Gastroesophageal sphincter (tissue), 4 donors: ENCODE results near the gene ANKRD13D. TPM values are rescaled to one million over a fixed set of nuclear protein-coding genes. Genes with fewer than 3 reads are reported as not detected.
A peak's percentile ranks its signal among the peaks of the same experiment; 100 is the strongest.

ENCODE experiments used
- ATAC-seq: fragments of 150-250 bp; one replicate; pipeline ENCODE4 v1.9.1; 2016; ENCODE audit warnings: mild to moderate bottlenecking, moderate library complexity
- H3K27ac ChIP-seq, 4 donors: fragments of 200-600 bp; sonication (generic) in 3 of 4; 1 replicate in 3 of 4; 2 replicates in 1 of 4; pipeline ENCODE4 v1.5.1; 2016 to 2019
- H3K27me3 ChIP-seq: fragments of 200-600 bp; sonication (generic); one replicate; pipeline ENCODE4 v1.5.1; 2019
- H3K36me3 ChIP-seq, 2 donors: fragments of 200-600 bp; sonication (generic); one replicate each; pipeline ENCODE4 v1.5.1; 2019; ENCODE audit warnings: control low read depth in 1 of 2
- H3K4me1 ChIP-seq, 3 donors: fragments of 200-600 bp; sonication (generic); 1 replicate in 2 of 3; 2 replicates in 1 of 3; pipeline ENCODE4 v1.5.1; 2016 to 2019; ENCODE audit warnings: control low read depth in 2 of 3
- H3K4me3 ChIP-seq, 2 donors: fragments of 200-600 bp; sonication (generic); one replicate each; pipeline ENCODE4 v1.5.1; 2019; ENCODE audit warnings: mild to moderate bottlenecking in 1 of 2, moderate library complexity in 1 of 2
- H3K9me3 ChIP-seq, 3 donors: fragments of 200-600 bp; sonication (generic); one replicate each; pipeline ENCODE4 v1.5.1; 2017 to 2019; ENCODE audit warnings: control low read depth in 2 of 3
- EP300 ChIP-seq: sonication (generic); formaldehyde crosslinking; IDR thresholded peaks from one replicate; pipeline ENCODE4 v1.6.1; 2017; ENCODE audit warnings: antibody characterized with exemption, mild to moderate bottlenecking
- POLR2A ChIP-seq, 2 donors: fragments of 450-650 bp; IDR thresholded peaks; one replicate each; pipeline ENCODE4 v1.6.1; 2017; ENCODE audit warnings: antibody characterized with exemption in 2 of 2, mild to moderate bottlenecking in 2 of 2, moderate library complexity in 1 of 2
- POLR2AphosphoS5 ChIP-seq: sonication (generic); formaldehyde crosslinking; IDR thresholded peaks from one replicate; pipeline ENCODE4 v1.6.1; 2017; ENCODE audit warnings: antibody characterized with exemption
- WGBS, 2 donors: methylation state at CpG; one replicate each; pipeline ENCODE4 v1.1.5; 2018; ENCODE audit warnings: low coverage in 1 of 2; 5-methylcytosine and 5-hydroxymethylcytosine counted together
- total RNA-seq, 4 donors: library from RNA; depleted of rRNA; stranded (reverse); fragments of >200 nt; gene quantifications; one replicate each; pipeline ENCODE4 v1.1.0, GENCODE V29; 2016
- TF ChIP-seq, protein P1 (sequence below), 4 experiments: fragments of 200-600 bp in 2 of 4; fragments of 450-650 bp in 2 of 4; sonication (generic) in 1 of 4; IDR thresholded peaks; one replicate each; pipeline ENCODE4 v1.5.1; 2017 to 2019; ENCODE audit warnings: antibody characterized with exemption in 4 of 4, mild to moderate bottlenecking in 2 of 4, moderate library complexity in 2 of 4

The ANKRD13D gene
- total RNA-seq, 4 donors from 2014 or later: 25.6 to 61.6 (median 32.3) TPM

DNA sequence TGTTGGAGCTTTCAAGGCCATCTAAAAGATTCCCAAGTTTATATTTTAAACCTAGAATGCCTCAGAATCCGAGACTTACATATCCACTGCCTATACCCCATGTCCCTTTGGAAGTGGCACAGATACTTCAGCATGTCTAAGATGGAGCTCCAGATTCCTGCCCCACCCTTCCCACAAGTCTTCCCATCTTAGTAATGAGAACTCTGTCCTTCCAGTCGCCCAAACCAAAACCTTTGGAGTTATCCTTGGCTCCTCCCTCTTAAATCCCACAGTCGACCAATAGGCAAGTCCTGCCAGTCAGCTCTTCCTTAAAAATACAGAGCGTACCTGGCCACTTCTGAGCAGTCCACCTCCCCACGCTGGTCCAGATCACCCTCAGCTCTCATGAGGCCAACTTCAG lies 59.9 kb downstream of the ANKRD13D start:
- Histone ChIP-seq H3K27ac (peak overlapping the region in 2 of 4 donors; percentile 17 to 35), H3K27me3 (no peaks in the 10 kb centered on the region), H3K4me3 (no peak overlapping the region), H3K9me3 (no peaks in the 10 kb centered on the region), H3K4me1 (peaks cover 0 to 30% (median 20%) of the 10 kb centered on the region in 3 donors), H3K36me3 (no peaks in the 10 kb centered on the region)
- ATAC-seq: no peak
- WGBS, 2 donors: 54 to 63% methylated on average over 4 to 5 of the region's 5 CpGs
- TF ChIP-seq, protein P1, sequence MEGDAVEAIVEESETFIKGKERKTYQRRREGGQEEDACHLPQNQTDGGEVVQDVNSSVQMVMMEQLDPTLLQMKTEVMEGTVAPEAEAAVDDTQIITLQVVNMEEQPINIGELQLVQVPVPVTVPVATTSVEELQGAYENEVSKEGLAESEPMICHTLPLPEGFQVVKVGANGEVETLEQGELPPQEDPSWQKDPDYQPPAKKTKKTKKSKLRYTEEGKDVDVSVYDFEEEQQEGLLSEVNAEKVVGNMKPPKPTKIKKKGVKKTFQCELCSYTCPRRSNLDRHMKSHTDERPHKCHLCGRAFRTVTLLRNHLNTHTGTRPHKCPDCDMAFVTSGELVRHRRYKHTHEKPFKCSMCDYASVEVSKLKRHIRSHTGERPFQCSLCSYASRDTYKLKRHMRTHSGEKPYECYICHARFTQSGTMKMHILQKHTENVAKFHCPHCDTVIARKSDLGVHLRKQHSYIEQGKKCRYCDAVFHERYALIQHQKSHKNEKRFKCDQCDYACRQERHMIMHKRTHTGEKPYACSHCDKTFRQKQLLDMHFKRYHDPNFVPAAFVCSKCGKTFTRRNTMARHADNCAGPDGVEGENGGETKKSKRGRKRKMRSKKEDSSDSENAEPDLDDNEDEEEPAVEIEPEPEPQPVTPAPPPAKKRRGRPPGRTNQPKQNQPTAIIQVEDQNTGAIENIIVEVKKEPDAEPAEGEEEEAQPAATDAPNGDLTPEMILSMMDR (IDR thresholded peaks at IDR 0.05): no peak
- no peak for TF ChIP-seq EP300
- TF ChIP-seq POLR2A (IDR thresholded peaks at IDR 0.05): no peak
- TF ChIP-seq POLR2AphosphoS5: no peak

DNA sequence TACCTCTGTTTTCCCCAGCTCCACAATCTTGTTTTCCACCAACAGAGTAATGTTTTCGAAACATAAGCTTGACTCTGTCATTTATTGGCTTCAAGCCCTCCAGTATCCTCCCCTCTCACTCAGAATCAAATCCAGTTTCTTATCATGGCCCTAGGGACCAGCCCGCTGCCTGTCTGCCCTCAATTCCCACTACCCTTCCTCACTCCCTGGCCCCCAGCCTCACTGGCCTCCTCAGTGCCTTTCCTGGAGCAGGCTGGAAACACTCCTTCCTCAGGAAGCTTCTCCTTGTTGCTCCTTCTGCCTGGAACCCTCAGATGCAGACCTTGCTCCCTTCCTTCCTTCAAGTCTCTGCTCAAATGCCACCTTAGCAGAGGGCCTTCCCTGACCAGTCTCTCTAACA lies 60.4 kb downstream of the ANKRD13D start:
- H3K27ac ChIP-seq: peak overlapping the region in 2 of 4 donors; percentile 17 to 35
- TF ChIP-seq EP300 (no peak), POLR2A (IDR thresholded peaks at IDR 0.05) (no peak)
- TF ChIP-seq, protein P1 (IDR thresholded peaks at IDR 0.05): no peak
- 100% methylated on average over 1 of the region's 2 CpGs for WGBS, 2 donors

DNA sequence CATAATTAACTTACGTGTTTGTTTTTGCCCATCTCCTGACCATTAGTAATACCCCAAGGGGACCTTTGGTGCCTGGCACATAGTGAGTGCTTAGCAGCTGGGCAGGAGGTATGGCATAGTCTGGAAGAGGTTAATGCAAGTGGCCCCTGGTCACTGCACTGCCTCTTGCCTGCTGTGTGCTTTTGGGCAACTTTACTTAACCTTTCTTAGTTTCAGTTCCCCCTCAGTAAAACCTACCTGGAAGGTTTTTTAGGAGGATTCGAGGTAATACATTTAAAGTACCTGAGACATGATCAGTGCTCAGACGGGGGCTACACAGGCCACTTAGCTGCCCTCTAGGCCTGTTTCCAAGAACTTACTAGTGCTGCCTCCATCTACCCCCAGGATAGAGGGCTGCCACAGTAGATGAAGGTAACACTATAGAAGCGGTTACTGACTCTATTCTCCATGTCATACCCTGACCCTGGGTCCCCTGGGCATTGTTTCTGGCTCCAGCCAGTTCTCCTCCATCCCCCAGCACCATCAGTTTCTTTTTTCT lies 60.9 kb downstream of the ANKRD13D start:
- no peak overlapping the region for H3K4me3 ChIP-seq
- ATAC-seq: no peak
- TF ChIP-seq, protein P1 (IDR thresholded peaks at IDR 0.05): no peak
- TF ChIP-seq EP300: no peak
- no peak for TF ChIP-seq POLR2AphosphoS5
- no peak for TF ChIP-seq POLR2A (IDR thresholded peaks at IDR 0.05)
- H3K27ac ChIP-seq: peak overlapping the region in 1 of 4 donors; percentile 17
- WGBS, 2 donors: 75 to 80% methylated on average over 3 to 4 of the region's 4 CpGs
- H3K9me3 ChIP-seq: no peaks in the 10 kb centered on the region
- no peaks in the 10 kb centered on the region for H3K36me3 ChIP-seq
- H3K27me3 ChIP-seq: no peaks in the 10 kb centered on the region
- H3K4me1 ChIP-seq: peaks cover 3 to 39% (median 30%) of the 10 kb centered on the region in 3 donors

More for the DNA sequence above, 60.4 kb downstream of the ANKRD13D start:
- no peak for ATAC-seq
- H3K4me3 ChIP-seq: no peak overlapping the region
- H3K36me3 ChIP-seq: no peaks in the 10 kb centered on the region
- H3K9me3 ChIP-seq: no peaks in the 10 kb centered on the region
- H3K4me1 ChIP-seq: peaks cover 0 to 34% (median 24%) of the 10 kb centered on the region in 3 donors
- no peaks in the 10 kb centered on the region for H3K27me3 ChIP-seq

DNA sequence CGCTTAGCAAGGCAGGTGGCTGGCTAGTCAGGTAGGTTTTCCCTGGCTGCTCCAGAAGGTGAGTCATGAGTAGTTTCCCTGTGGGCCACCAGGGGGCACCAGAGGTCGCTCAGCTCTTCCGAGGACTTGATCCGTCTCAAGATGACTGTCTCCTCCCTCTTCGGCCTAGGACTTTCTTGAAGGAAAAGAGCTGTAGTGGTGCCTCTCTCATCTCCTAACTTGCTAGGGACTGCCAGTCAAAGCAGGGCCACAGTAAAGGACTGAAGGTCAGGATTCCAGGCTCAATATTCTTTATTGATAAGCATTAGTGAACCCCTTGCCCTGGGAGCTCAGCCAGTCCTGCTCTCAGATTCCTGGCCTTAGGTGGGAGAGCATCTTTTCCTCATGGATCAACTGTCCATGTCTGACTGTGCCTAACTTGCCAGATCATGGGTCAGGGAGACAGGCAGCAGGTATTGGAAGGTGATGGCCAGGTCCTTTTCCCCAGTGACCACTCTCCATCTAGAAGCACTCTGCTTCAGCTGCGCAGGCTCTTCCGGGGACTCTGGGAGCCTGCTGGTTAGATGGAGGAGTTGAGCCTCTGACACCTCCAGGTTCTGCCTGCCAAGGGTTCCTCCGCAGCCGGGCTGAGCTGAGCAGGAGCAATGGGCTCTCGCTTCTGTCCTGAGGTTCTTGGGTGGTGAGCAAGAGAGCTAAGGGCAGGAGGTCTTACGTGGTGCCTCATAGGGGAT lies 62.3 kb downstream of the ANKRD13D start:
- no peak for ATAC-seq
- peak overlapping the region; percentile 16 to 99 (median 94) for H3K27ac ChIP-seq
- H3K9me3 ChIP-seq: no peaks in the 10 kb centered on the region
- peaks cover 6 to 54% (median 44%) of the 10 kb centered on the region in 3 donors for H3K4me1 ChIP-seq
- 0% methylated on average over 2 of the region's 11 CpGs; no CpG with 5 or more reads in 1 of the 2 donors for WGBS, 2 donors
- H3K27me3 ChIP-seq: no peaks in the 10 kb centered on the region
- H3K36me3 ChIP-seq: no peaks in the 10 kb centered on the region
- TF ChIP-seq, protein P1 (IDR thresholded peaks at IDR 0.05): peak in 3 of 4 experiments; percentile 87 to 94 (median 93)
- no peak for TF ChIP-seq EP300
- peak overlapping the region in 1 of 2 donors; percentile 80 for H3K4me3 ChIP-seq

Other genes starting within 250 kb of the ANKRD13D start
- 10 to 100 TPM; 12.4 to 29.7 (median 23.6) TPM for gene RHOD, start 232.5 kb upstream of the ANKRD13D start, total RNA-seq
- 10 to 100 TPM; 35.4 to 68.0 (median 48.3) TPM for gene KDM2A, start 170.0 kb upstream of the ANKRD13D start, total RNA-seq
- gene GRK2, start 22.8 kb upstream of the ANKRD13D start, total RNA-seq: 10 to 100 TPM; 44.0 to 76.9 (median 64.8) TPM
- gene SSH3, start 14.2 kb downstream of the ANKRD13D start, total RNA-seq: 10 to 100 TPM; 33.9 to 58.4 (median 41.9) TPM
- gene POLD4, start 64.2 kb downstream of the ANKRD13D start, total RNA-seq: 10 to 100 TPM; 65.7 to 87.3 (median 74.4) TPM
- gene CLCF1, start 84.3 kb downstream of the ANKRD13D start, total RNA-seq: 10 to 100 TPM in 1 of 4 donors, 1 to 10 TPM in 3; 6.1 to 21.7 (median 9.4) TPM
- gene RAD9A, start 102.7 kb downstream of the ANKRD13D start, total RNA-seq: 10 to 100 TPM in 2 of 4 donors, 1 to 10 TPM in 2; 8.5 to 16.0 (median 11.1) TPM
- 10 to 100 TPM; 49.9 to 78.6 (median 63.4) TPM for gene PPP1CA, start 112.6 kb downstream of the ANKRD13D start, total RNA-seq
- 1 to 10 TPM in 3 of 4 donors, under 1 TPM in 1; 0.30 to 2.0 (median 1.5) TPM for gene TBC1D10C, start 114.8 kb downstream of the ANKRD13D start, total RNA-seq
- 1 to 10 TPM in 3 of 4 donors, under 1 TPM in 1; 0.73 to 3.3 (median 1.6) TPM for gene CARNS1, start 126.4 kb downstream of the ANKRD13D start, total RNA-seq
- gene RPS6KB2, start 139.2 kb downstream of the ANKRD13D start, total RNA-seq: 10 to 100 TPM; 35.8 to 49.7 (median 45.6) TPM
- 1 to 10 TPM; 3.5 to 6.4 (median 4.2) TPM for gene PTPRCAP, start 148.4 kb downstream of the ANKRD13D start, total RNA-seq
- gene CORO1B, start 154.2 kb downstream of the ANKRD13D start, total RNA-seq: 10 to 100 TPM; 48.3 to 82.4 (median 67.6) TPM
- not detected for gene GPR152, start 163.4 kb downstream of the ANKRD13D start, total RNA-seq
- 1 to 10 TPM in 1 of 4 donors, under 1 TPM in 3; 0.13 to 2.4 (median 0.77) TPM for gene CABP4, start 166.1 kb downstream of the ANKRD13D start, total RNA-seq
- 10 to 100 TPM; 22.2 to 35.2 (median 32.5) TPM for gene TMEM134, start 179.9 kb downstream of the ANKRD13D start, total RNA-seq
- 10 to 100 TPM; 65.4 to 87.5 (median 78.1) TPM for gene AIP, start 193.7 kb downstream of the ANKRD13D start, total RNA-seq
- 10 to 100 TPM in 3 of 4 donors, 1 to 10 TPM in 1; 9.5 to 18.7 (median 15.4) TPM for gene PITPNM1, start 216.1 kb downstream of the ANKRD13D start, total RNA-seq
- 10 to 100 TPM; 29.1 to 69.3 (median 53.9) TPM for gene CDK2AP2, start 218.9 kb downstream of the ANKRD13D start, total RNA-seq
- gene CABP2, start 234.1 kb downstream of the ANKRD13D start, total RNA-seq: not detected